DND-41 (cell line): ENCODE data around the gene FAM72D.
"Not testable (repeated sequence)": the region's sequence is repeated elsewhere in the genome, so short reads cannot be mapped to it uniquely, and the experiment has no call there.

Experiments used
- CTCF ChIP-seq: IDR thresholded peaks from 2 replicates; pipeline ENCODE4 v1.5.1; 2012; ENCODE audit warnings: borderline replicate concordance, low read length, moderate library complexity, mild to moderate bottlenecking; ENCODE audit not compliant: poor library complexity, severe bottlenecking; ENCODE audit errors: extremely low read depth
- EZH2 ChIP-seq: IDR thresholded peaks from 3 replicates; pipeline ENCODE4 v1.6.1; 2012; ENCODE audit warnings: borderline replicate concordance, low read depth, mild to moderate bottlenecking, moderate library complexity, low read length, inconsistent platforms; ENCODE audit not compliant: severe bottlenecking

DNA sequence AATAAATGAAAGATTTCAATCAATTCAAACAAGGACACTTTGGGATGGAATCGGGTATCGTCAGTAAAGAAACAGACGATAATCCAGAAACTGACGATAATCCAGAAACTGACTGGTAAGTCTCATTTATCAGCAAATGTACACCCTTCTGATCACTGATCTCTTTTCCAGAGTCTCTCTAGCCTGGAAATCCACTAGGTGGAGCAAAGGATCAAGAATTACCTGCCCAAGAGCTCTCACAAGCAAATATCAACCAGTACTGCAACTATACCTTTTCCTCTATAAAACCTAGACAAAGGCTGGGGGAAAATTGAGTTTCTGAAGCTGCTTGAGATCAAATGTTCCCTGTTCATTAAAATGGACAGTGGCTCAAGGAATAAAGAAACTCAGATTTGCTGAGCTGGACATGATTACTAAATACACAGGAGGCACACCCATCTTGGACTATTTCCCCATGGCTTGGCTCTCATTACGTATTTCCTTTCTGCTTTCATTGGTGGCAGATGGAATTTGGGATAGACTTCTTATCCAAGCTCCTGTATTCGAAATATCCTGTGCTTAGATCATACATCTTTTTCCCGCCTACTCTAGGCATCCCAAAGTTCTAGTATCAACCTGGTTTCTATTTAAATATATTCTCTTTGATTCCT is 28.3 kb downstream of the FAM72D start:
- not testable (repeated sequence) for TF ChIP-seq CTCF, EZH2
